OCI-LY1 (cell line): ENCODE results near the gene WIPF1.
A peak's percentile ranks its signal among the peaks of the same experiment; 100 is the strongest.

Experiments used
- H2AFZ ChIP-seq: fragments of 200-600 bp; sonication (generic), shearing (Covaris generic); 2 replicates; pipeline ENCODE4 v1.6.0; 2014; ENCODE audit warnings: antibody characterized with exemption, mild to moderate bottlenecking, low read length
- H3F3A ChIP-seq: fragments of 200-600 bp; sonication (generic), shearing (Covaris generic); 2 replicates; pipeline ENCODE4 v1.6.0; 2014; ENCODE audit warnings: mild to moderate bottlenecking, antibody characterized with exemption, low read length, moderate library complexity; ENCODE audit not compliant: insufficient read depth
- H3K27ac ChIP-seq: fragments of 200-600 bp; sonication (generic); 2 replicates; pipeline ENCODE4 v1.5.1; 2014; ENCODE audit warnings: low read length, mixed run types, mild to moderate bottlenecking, low read depth; ENCODE audit not compliant: poor library complexity, severe bottlenecking
- H3K27me3 ChIP-seq: fragments of 200-600 bp; sonication (generic); 2 replicates; pipeline ENCODE4 v1.6.0; 2014; ENCODE audit warnings: antibody characterized with exemption, mild to moderate bottlenecking, low read length, moderate library complexity; ENCODE audit not compliant: insufficient read depth
- H3K36me3 ChIP-seq: fragments of 200-600 bp; sonication (generic); 2 replicates; pipeline ENCODE4 v1.6.1; 2014; ENCODE audit warnings: mild to moderate bottlenecking, antibody characterized with exemption, low read length, moderate library complexity, mixed read lengths; ENCODE audit not compliant: insufficient read depth
- H3K4me1 ChIP-seq: fragments of 200-600 bp; sonication (generic); 2 replicates; pipeline ENCODE4 v1.5.1; 2014; ENCODE audit warnings: mild to moderate bottlenecking, low read length, moderate library complexity; ENCODE audit not compliant: insufficient read depth, severe bottlenecking
- H3K4me2 ChIP-seq: fragments of 200-600 bp; sonication (generic), shearing (Covaris generic); 2 replicates; pipeline ENCODE4 v1.6.1; 2014; ENCODE audit warnings: low read length
- H3K4me3 ChIP-seq: fragments of 200-600 bp; sonication (generic); 2 replicates; pipeline ENCODE4 v1.5.1; 2014; ENCODE audit warnings: low read length, low read depth, mild to moderate bottlenecking, mixed read lengths; ENCODE audit not compliant: poor library complexity, severe bottlenecking
- H3K79me2 ChIP-seq: fragments of 200-600 bp; shearing (Covaris generic); 2 replicates; pipeline ENCODE4 v1.6.1; 2016; ENCODE audit warnings: mixed run types, low read length, mixed read lengths; ENCODE audit not compliant: insufficient read depth
- H3K9ac ChIP-seq: fragments of 200-600 bp; sonication (generic), shearing (Covaris generic); 2 replicates; pipeline ENCODE4 v1.6.1; 2014; ENCODE audit warnings: mild to moderate bottlenecking, low read length, mixed read lengths
- H3K9me2 ChIP-seq: fragments of 200-600 bp; sonication (generic), shearing (Covaris generic); 2 replicates; pipeline ENCODE4 v1.6.1; 2014; ENCODE audit warnings: low read depth, mild to moderate bottlenecking, low read length, mixed read lengths
- H3K9me3 ChIP-seq: fragments of 200-600 bp; shearing (Covaris generic); 2 replicates; pipeline ENCODE4 v1.6.1; 2014; ENCODE audit warnings: low read length, mixed read lengths
- H4K20me1 ChIP-seq: fragments of 200-600 bp; sonication (generic), shearing (Covaris generic); 2 replicates; pipeline ENCODE4 v1.6.0; 2016; ENCODE audit warnings: mild to moderate bottlenecking, low read length; ENCODE audit not compliant: insufficient read depth
- EZH2 ChIP-seq: fragments of 200-600 bp; sonication (generic), shearing (Covaris generic); IDR thresholded peaks from 2 replicates; pipeline ENCODE4 v1.8.0; 2017; ENCODE audit warnings: borderline replicate concordance, mixed run types, mild to moderate bottlenecking, antibody characterized with exemption, low read length, moderate library complexity, mixed read lengths
- TF ChIP-seq, protein P1 (sequence below): fragments of 200-600 bp; sonication (generic), shearing (Covaris generic); IDR thresholded peaks from 2 replicates; pipeline ENCODE4 v1.5.1; 2017; ENCODE audit warnings: mild to moderate bottlenecking, antibody characterized with exemption, low read length, moderate library complexity, mixed read lengths

Gene WIPF1

DNA sequence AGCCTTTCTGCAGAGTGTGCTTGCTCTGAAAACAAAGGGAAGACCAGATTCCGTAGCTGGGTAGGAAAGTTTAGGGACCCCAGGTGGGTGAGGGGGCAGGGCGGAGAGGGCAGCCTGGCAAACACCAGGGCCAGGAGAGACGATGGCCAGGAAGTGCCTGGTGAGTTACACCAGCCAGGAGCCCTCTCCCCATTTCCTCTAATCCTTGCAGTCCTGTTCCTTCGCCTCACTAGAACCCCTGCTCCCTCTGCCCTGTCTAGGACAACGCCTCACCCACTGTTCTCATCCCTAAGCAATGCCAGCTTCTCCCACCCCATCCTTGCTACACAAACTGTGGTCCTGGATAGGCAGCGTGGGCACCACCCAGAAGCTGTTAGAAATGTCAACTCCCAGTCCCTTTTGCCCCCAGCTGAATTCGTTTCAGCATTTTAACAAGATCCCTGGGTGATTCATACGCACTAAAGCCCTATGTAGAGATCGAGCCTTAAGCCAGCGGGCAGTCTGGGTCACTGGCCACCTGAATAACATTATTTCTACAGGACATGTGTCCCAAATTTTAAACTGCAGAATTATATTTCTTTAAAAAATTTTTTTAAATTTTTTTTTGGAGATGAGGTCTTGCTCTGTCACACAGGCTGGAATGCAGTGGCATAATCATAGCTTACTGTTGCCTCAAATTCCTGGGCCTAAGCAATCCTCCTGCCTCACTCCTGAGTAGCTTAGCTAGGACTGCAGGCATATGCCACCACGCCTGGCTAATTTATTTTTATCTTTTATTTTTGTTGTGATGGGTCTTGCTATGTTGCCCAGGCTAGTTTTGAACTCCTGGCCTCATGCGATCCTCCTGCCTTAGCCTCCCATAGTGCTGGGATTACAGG lies 10.9 kb downstream of the WIPF1 start:
- H4K20me1 ChIP-seq, result no peaks in the 10 kb centered on the region

DNA sequence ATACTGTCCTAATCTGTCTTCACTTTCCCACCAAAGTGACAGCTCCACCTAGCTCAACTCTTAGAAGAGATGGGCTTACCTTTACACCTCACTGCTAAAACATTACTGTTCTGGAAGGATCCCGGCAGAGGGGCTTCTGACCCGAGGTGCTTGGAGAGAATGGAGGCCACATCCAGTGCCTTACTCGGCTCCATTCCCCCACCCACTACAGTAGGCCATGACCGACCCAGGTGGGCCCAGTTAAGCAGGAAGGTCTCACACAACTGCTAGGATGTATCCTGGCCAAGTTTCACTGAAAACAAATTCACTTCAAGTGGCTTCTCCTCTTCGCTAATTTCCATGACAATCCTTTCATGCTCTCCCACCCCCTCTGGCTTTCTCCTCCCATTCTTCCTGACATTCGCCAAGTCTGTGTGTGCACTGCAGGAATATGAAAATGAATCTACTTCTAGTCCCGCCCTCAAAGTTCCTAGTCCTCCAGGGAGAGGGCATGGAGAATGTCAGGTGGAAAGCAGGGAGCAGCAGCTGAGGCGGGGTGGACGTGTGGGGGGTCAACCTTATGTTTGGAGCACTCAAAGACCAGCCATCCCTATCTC lies 11.8 kb downstream of the WIPF1 start:
- Histone ChIP-seq H3K27ac (no peak overlapping the region), H3K9me3 (no peaks in the 10 kb centered on the region), H3K4me2 (no peak overlapping the region), H3K27me3 (no peaks in the 10 kb centered on the region), H3K79me2 (peaks cover 38% of the 10 kb centered on the region), H3K9me2 (no peaks in the 10 kb centered on the region), H3K9ac (no peak overlapping the region), H3K4me1 (peaks cover 31% of the 10 kb centered on the region), H3K4me3 (no peak overlapping the region), H4K20me1 (no peaks in the 10 kb centered on the region), H3F3A (no peaks in the 10 kb centered on the region), H2AFZ (no peak overlapping the region), H3K36me3 (peaks cover 69% of the 10 kb centered on the region)
- TF ChIP-seq, protein P1, sequence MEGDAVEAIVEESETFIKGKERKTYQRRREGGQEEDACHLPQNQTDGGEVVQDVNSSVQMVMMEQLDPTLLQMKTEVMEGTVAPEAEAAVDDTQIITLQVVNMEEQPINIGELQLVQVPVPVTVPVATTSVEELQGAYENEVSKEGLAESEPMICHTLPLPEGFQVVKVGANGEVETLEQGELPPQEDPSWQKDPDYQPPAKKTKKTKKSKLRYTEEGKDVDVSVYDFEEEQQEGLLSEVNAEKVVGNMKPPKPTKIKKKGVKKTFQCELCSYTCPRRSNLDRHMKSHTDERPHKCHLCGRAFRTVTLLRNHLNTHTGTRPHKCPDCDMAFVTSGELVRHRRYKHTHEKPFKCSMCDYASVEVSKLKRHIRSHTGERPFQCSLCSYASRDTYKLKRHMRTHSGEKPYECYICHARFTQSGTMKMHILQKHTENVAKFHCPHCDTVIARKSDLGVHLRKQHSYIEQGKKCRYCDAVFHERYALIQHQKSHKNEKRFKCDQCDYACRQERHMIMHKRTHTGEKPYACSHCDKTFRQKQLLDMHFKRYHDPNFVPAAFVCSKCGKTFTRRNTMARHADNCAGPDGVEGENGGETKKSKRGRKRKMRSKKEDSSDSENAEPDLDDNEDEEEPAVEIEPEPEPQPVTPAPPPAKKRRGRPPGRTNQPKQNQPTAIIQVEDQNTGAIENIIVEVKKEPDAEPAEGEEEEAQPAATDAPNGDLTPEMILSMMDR, result no peak
- no peak for TF ChIP-seq EZH2

More for the DNA sequence above, 10.9 kb downstream of the WIPF1 start:
- H2AFZ ChIP-seq, result no peak overlapping the region
- no peak for TF ChIP-seq EZH2
- TF ChIP-seq, protein P1, result no peak
- H3K4me1 ChIP-seq, result peaks cover 40% of the 10 kb centered on the region
- no peaks in the 10 kb centered on the region for H3K9me3 ChIP-seq
- H3K79me2 ChIP-seq, result peaks cover 47% of the 10 kb centered on the region
- no peaks in the 10 kb centered on the region for H3K9me2 ChIP-seq
- peaks cover 68% of the 10 kb centered on the region for H3K36me3 ChIP-seq
- no peak overlapping the region for H3K4me3 ChIP-seq
- no peak overlapping the region for H3K9ac ChIP-seq
- H3K27ac ChIP-seq, result peak overlapping the region; percentile 27
- H3K27me3 ChIP-seq, result no peaks in the 10 kb centered on the region
- no peak overlapping the region for H3K4me2 ChIP-seq
- H3F3A ChIP-seq, result no peaks in the 10 kb centered on the region

DNA sequence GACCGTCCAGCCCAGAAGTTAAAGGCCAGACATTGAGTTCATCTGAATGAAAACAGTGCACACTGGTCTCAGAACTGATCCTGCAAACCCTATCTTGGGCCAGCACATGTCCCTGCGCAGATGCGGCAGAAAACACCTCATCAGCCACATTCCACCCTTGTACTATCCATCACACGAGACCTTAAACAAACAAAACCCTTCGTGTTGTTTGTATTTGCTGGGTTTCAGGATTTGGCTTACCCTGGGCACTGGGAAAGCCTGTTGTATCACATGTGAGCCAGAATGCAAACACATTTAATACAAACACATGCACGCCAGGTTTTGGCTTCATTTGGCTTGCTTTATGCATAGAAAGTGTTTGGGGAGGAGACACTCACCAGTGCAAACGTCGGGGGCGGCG lies 12.5 kb downstream of the WIPF1 start:
- peaks cover 25% of the 10 kb centered on the region for H3K4me1 ChIP-seq
- H3K27ac ChIP-seq, result no peak overlapping the region
- no peak overlapping the region for H3K4me2 ChIP-seq
- no peaks in the 10 kb centered on the region for H4K20me1 ChIP-seq
- TF ChIP-seq, protein P1, result no peak
- TF ChIP-seq EZH2, result no peak
- H3K79me2 ChIP-seq, result peaks cover 32% of the 10 kb centered on the region
- no peaks in the 10 kb centered on the region for H3K27me3 ChIP-seq
- no peak overlapping the region for H2AFZ ChIP-seq
- no peak overlapping the region for H3K9ac ChIP-seq
- H3F3A ChIP-seq, result no peaks in the 10 kb centered on the region
- no peaks in the 10 kb centered on the region for H3K9me2 ChIP-seq
- no peak overlapping the region for H3K4me3 ChIP-seq
- peaks cover 69% of the 10 kb centered on the region for H3K36me3 ChIP-seq
- H3K9me3 ChIP-seq, result no peaks in the 10 kb centered on the region
